NCI-H2107 treated with DMSO at 0.1 percent for 48 hours (cell line): ENCODE measurements around the gene DHX15.

Source experiments
- DNase-seq: peaks from one replicate; lab custom pipeline; 2025; ENCODE audit not compliant: unreplicated experiment; lab: John Stamatoyannopoulos, UW

DHX15 gene

DNA sequence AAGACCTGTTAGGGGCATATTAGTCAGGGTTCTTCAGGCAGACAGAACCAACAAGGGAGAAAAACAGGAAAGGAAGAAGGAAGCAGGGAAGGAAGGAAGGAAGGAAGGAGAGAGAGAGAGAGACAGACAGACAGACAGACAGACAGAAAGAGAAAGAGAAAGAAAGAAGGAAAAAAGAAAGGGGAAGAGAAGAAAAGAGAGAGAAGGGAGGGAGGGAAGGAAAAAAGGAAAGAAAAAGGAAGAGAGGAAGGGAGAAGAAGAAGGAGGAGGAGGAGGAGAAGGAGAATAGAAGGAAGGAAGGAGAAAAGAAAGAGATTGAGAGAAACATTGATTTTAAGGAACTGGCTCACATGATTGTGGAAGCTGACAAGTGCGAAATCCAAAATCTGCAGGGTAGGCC, 89.0 kb downstream of the DHX15 start:
- DNase-seq = no peak

GRCh38 chr4:24489870-24490269, 94.5 kb downstream of the DHX15 start:
- no peak for DNase-seq

GRCh38 chr4:24488399-24489164, 95.8 kb downstream of the DHX15 start:
- no peak for DNase-seq

DNA sequence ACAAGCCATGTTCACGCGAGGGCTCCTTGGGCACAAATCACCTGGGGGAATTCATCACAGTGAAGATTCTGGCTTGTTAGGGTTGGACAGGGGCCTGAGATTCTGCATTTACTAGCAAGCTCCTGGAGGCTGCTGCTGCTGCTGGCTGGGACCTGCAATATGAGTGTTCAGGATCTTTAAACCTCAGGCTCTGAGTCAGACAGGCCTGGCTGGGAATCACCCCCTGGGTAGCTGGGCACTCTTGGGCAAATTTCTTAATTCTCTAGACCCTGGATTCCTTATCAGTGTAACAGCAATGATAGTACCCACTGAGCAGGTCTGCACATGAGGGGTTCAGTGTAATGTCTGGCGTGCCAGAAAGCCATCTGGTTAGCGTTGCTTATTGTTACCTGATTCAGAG, 101.5 kb downstream of the DHX15 start:
- no peak for DNase-seq

DNA sequence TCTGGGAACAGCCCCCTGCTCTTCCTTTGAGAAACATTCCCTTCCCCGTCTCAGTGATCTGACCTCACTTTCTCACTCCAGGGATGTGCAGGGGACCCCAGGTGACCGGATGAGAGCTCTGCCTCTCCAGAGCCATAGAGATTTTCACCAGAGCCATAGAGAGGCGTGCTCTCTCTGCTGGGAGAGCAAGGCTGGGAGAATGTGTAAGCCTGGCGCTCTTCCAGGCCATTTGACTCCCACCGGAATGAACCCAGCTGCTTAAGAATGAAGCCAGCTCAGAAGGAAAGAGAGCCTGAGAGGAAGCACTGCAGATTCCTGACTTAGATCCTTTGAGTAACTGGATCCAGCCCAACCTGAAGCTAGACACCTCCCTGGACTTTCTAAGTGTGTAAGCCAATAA, 106.4 kb downstream of the DHX15 start:
- no peak for DNase-seq
